GM19023 (cell line): Measurements from ENCODE around the gene CNTN1.

Experiments
- ATAC-seq: cut with Tn5 transposase; IDR thresholded peaks from one replicate; pipeline ENCODE4 v1.9.1; 2021; ENCODE audit warnings: mild to moderate bottlenecking, moderate library complexity; ENCODE audit not compliant: unreplicated experiment

CNTN1 gene

GRCh38 chr12:40691913-40692764 lies at the start of gene CNTN1:
CNTN1 (plus strand) TSS chr12:40692439.
- peak; percentile 94 for ATAC-seq

- ATAC-seq, result no peak
Observed at GRCh38 chr12:40643506-40643905, 48.7 kb upstream of the CNTN1 start.

- no peak for ATAC-seq
Observed at GRCh38 chr12:40643976-40644375, 48.3 kb upstream of the CNTN1 start.

GRCh38 chr12:40644708-40645107 lies 47.5 kb upstream of the CNTN1 start:
- no peak for ATAC-seq

DNA sequence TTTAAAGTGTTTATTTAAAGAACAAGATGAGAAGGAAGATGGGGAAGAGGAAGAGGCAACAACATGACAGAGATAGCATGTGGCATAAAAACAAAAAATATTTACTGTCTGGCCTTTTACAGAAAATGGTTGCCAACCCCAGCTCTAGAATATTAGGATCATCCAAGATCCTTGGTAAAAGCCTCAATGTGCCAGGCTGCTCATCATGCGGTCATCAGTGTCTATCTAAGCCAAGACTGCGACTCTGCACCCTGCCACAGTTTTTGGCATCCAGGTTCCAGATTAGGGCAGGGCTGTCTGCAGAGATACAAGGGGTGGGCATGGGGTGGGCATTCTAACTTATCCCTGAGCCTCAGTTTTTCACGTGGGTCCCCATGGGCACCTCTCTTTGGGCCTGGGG lies 46.9 kb upstream of the CNTN1 start:
- ATAC-seq, result no peak

DNA sequence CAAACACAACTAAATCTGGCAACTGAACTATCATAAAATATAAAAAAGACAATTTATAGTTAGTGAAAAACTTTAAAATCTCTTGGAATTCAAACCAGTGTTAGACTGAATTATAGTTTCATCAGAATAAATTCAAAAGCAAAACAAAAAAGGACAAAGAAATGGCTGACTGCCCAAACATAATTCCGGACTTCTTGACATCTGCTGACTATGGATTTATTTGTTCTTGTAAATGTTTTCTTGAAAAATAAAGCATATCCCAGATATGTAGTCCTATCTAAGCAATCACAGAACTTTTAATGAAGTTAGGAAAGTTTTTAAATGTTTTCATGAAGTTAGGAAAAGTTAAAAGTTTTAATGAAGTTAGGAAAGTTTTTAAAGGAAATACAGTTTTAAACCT lies 45.8 kb upstream of the CNTN1 start:
- ATAC-seq, result no peak

DNA sequence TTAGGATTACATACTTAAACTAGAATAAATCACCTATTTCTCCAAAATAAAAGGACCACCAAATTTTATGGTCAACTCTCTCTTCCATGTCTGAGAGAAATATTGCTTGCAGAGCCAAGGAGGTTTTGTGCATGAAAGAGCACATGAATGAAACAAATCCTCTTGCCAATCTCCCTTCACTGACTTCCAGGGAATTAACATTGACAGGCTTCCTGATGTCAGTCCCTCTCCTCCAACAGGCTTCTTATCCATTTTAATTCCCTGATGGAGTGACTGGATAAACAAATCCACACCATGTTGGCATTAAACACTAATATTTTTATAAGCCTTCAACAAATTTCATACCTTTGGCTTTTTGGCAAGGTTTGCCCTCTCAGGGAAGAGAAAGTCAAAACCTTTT lies 45.3 kb upstream of the CNTN1 start:
- no peak for ATAC-seq

GRCh38 chr12:40647651-40648050 lies 44.6 kb upstream of the CNTN1 start:
- no peak for ATAC-seq

DNA sequence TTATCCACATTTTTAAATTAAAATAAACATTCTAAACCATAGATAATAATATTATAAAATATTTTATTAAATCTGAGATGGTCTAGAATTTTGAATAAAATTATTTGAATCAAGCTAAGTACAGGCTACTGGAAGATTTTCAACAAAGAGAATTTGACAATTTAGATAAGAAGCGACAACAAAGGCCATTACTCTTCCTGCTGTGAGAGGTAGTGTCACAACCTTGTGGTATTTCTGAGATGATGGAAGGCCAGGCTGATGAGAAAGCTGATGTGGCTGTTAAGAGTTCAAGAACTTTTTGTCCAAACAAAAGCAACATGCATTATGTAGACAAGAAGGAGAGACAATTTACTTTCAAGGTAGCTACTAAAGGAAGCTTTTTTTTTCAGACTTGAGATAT lies 43.7 kb upstream of the CNTN1 start:
- no peak for ATAC-seq

- ATAC-seq, result no peak
Observed at GRCh38 chr12:40650038-40650704, 42.1 kb upstream of the CNTN1 start.

- no peak for ATAC-seq
Observed at GRCh38 chr12:40655451-40655850, 36.8 kb upstream of the CNTN1 start.

GRCh38 chr12:40662366-40662765 lies 29.9 kb upstream of the CNTN1 start:
- ATAC-seq, result no peak

GRCh38 chr12:40663781-40664180 lies 28.5 kb upstream of the CNTN1 start:
- ATAC-seq, result no peak

DNA sequence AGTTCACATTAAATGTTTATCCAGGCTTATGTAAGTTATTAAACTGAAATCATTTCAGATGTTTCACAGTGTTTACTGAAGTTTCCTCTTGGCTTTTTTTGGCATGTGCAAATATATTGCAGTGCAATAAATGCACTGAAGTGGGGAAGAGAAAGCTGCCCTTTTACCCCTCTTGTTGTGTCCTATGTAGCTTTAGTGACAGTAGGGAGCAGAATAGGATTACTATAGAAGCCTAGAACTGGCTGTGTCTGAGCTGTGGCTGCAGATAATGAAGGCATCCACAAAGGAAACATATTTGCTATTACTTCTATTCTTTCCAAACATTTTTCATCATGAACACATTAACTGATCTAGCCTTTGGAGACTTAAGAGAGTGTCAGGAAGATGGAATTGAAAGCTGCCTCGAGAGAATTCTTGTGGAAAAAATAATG lies 24.1 kb upstream of the CNTN1 start:
- no peak for ATAC-seq

- no peak for ATAC-seq
Observed at GRCh38 chr12:40672741-40673271, 19.4 kb upstream of the CNTN1 start.

DNA sequence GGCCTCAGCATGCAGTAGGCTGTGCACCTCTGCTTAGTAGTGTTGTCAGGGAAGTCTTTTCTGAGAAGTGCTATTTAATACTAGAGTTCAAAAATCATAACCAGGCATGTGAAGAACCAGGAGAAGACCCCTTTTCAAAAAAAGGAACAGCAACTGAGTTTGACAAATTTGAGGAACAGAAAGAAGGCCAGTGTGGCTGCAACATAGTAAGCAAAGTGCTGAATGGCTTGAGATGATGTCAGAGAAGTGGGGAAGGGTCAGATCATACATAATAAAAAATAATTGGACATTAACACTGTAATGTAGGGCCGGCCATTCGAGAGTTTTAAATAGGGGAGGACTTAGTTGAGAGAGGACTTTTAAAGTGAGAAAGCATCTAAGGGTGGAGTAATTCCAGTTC lies 11.1 kb upstream of the CNTN1 start:
- no peak for ATAC-seq

GRCh38 chr12:40684986-40685385 lies 7.3 kb upstream of the CNTN1 start:
- ATAC-seq, result no peak

- no peak for ATAC-seq
Observed at GRCh38 chr12:40688085-40688725, 4.0 kb upstream of the CNTN1 start.

DNA sequence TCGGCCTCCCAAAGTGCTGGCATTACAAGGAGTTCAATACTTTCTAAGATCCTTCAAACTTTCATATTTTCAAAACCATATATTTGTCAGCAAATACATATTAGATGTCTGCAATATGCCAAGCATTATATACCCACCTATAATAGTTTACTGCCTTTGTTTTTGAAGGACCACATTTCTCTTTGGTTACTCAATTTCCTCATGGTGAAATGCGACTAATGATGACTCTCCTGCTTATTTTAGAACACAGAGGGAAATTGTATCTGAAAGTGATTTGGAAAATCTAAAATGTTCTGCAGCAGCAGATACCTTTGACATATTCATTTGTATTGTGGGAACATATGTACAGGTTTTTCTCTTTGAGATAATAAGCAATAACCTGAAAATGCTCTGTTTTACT lies 2.7 kb upstream of the CNTN1 start:
- ATAC-seq, result no peak

DNA sequence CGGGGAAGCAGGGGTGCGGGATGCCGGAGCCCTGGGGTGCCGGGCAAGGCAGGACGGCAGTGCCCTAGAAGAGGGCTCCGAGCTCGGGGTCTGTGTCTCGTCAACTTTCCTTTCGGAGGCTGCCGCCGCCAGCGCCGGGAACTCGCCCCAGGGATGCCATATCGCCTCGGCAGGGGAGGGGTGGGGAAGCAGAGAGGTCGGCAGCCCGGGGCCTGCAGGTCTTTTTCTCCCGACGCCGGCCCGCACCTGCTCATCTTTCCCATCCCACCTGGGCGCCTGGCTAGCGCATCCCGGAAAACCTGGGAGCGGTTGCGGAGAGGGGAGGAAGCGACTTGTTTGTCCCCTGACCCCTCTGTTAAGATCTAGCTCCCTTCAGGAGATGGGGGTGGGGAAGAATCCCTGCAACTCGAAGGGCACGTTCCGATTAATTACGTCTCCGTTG lies 547 bp downstream of the CNTN1 start:
- no peak for ATAC-seq

DNA sequence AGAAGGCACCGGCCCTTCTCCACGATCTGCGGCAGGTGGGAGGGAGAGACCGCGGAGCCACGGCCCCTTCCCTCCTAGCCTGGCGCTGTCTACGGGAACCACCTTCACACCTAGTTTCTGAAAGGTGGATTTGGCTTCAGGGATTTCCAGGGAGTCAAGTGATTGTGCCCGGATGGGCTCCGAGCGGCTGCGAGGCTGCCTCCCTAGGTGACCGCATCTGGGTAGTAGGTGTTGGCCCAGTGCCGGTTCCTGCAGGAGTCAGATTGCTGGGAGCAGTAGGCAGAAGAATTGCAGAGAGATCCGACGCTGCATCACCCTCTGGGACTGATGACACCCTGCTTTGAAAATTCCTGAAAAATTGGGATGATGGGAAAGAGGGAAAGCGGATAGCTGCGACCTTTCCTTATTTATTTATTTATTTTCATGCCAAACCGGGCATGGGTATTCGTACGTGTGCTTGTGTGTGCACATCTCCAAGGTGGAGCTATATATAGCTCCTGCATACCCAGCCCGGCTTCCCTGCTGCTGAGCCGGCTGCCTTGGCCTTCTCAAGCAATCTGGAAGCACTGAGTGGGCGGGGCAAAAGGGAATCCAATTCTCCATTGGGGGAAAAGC lies 1.1 kb downstream of the CNTN1 start:
- ATAC-seq, result no peak
